ENCODE results near the gene NDUFS7. TPM values are rescaled to one million over a fixed set of nuclear protein-coding genes. Genes with fewer than 3 reads are reported as not detected.

Gene NDUFS7
- total RNA-seq, 1 experiment from 2014 or later = 135 TPM

DNA sequence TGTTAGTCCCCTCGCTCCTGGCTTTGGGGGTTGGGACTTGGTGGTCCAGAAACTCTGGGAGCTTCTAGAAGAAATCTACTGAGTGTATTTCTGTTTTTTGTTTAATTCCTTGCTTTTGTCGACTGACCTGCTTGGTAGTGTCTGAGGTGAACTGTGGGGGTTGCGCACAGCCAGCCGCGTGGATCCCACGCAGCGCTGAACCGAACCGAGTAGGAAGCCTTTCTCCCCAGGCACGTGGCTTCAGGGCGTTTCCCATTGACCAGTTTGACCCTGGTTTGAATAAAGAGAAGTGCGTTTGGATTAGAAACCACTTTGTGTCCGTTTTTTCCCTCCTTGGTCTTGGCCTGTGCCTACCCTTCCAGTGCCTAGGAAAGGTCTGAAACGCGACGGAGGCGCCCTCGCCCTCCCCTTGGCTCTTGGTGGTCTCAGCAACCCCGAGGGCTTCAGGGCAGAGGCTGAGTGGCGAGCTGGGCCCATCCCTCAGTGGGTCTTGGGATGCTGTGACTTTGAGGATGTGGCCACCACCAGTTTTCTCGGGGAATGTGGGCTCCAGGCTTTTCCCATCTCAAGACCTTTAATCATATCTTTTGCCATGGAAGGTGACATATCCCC lies 51.8 kb downstream of the NDUFS7 start:
- BruUV-seq (replicated peaks) = no TSS peak
- Mint-ChIP-seq H3K36me3 (ENCODE audit: insufficient read depth, unreplicated experiment) (peaks cover 75% of the 10 kb centered on the region), H3K4me3 (ENCODE audit: unreplicated experiment) (no peak overlapping the region), H3K4me1 (ENCODE audit: insufficient read depth, unreplicated experiment) (no peaks in the 10 kb centered on the region), H3K27ac (ENCODE audit: low read depth, unreplicated experiment) (no peak overlapping the region), H3K9me3 (ENCODE audit: unreplicated experiment) (no peaks in the 10 kb centered on the region), H3K27me3 (ENCODE audit: insufficient read depth, unreplicated experiment) (no peaks in the 10 kb centered on the region)
- TF ChIP-seq, protein P1, sequence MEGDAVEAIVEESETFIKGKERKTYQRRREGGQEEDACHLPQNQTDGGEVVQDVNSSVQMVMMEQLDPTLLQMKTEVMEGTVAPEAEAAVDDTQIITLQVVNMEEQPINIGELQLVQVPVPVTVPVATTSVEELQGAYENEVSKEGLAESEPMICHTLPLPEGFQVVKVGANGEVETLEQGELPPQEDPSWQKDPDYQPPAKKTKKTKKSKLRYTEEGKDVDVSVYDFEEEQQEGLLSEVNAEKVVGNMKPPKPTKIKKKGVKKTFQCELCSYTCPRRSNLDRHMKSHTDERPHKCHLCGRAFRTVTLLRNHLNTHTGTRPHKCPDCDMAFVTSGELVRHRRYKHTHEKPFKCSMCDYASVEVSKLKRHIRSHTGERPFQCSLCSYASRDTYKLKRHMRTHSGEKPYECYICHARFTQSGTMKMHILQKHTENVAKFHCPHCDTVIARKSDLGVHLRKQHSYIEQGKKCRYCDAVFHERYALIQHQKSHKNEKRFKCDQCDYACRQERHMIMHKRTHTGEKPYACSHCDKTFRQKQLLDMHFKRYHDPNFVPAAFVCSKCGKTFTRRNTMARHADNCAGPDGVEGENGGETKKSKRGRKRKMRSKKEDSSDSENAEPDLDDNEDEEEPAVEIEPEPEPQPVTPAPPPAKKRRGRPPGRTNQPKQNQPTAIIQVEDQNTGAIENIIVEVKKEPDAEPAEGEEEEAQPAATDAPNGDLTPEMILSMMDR (IDR thresholded peaks at IDR 0.05; ENCODE audit: unreplicated experiment) = no peak
- intact Hi-C loops (cut with micrococcal nuclease) = no loop called here
- CTCF ChIA-PET = interaction anchor here (0.8 to 1.2 kb wide), 4 partner anchors 10 to 25 kb away, joined by 3 to 4 read pairs (median 4); no protein-coding TSS in a partner anchor
- no peak for DNase-seq (ENCODE audit: unreplicated experiment)
- POLR2A ChIA-PET = no interaction called here

- POLR2A ChIA-PET = interaction anchor here (1.2 to 1.4 kb wide), 2 partner anchors 20 to 162 kb away, joined by 3 to 4 read pairs; partner anchors contain the start of gene FAM174C
- no peak for DNase-seq (ENCODE audit: unreplicated experiment)
- CTCF ChIA-PET = interaction anchor here (0.6 to 1.4 kb wide), 6 partner anchors 9 to 153 kb away, joined by 3 to 5 read pairs (median 3); no protein-coding TSS in a partner anchor
- Mint-ChIP-seq H3K27me3 (ENCODE audit: insufficient read depth, unreplicated experiment) (no peaks in the 10 kb centered on the region), H3K4me1 (ENCODE audit: insufficient read depth, unreplicated experiment) (peaks cover 2% of the 10 kb centered on the region), H3K4me3 (ENCODE audit: unreplicated experiment) (no peak overlapping the region), H3K9me3 (ENCODE audit: unreplicated experiment) (no peaks in the 10 kb centered on the region), H3K36me3 (ENCODE audit: insufficient read depth, unreplicated experiment) (peaks cover 75% of the 10 kb centered on the region), H3K27ac (ENCODE audit: low read depth, unreplicated experiment) (no peak overlapping the region)
- TF ChIP-seq, protein P1 (IDR thresholded peaks at IDR 0.05; ENCODE audit: unreplicated experiment) = no peak
- BruUV-seq (replicated peaks) = no TSS peak
- intact Hi-C loops (cut with micrococcal nuclease) = loop anchor here (1.0 to 2.0 kb wide), 2 partner anchors 76 to 159 kb away; partner anchors contain the start of gene ADAMTSL5
These were observed 53.9 kb downstream of the NDUFS7 start for GRCh38 chr19:1437609-1438008.

DNA sequence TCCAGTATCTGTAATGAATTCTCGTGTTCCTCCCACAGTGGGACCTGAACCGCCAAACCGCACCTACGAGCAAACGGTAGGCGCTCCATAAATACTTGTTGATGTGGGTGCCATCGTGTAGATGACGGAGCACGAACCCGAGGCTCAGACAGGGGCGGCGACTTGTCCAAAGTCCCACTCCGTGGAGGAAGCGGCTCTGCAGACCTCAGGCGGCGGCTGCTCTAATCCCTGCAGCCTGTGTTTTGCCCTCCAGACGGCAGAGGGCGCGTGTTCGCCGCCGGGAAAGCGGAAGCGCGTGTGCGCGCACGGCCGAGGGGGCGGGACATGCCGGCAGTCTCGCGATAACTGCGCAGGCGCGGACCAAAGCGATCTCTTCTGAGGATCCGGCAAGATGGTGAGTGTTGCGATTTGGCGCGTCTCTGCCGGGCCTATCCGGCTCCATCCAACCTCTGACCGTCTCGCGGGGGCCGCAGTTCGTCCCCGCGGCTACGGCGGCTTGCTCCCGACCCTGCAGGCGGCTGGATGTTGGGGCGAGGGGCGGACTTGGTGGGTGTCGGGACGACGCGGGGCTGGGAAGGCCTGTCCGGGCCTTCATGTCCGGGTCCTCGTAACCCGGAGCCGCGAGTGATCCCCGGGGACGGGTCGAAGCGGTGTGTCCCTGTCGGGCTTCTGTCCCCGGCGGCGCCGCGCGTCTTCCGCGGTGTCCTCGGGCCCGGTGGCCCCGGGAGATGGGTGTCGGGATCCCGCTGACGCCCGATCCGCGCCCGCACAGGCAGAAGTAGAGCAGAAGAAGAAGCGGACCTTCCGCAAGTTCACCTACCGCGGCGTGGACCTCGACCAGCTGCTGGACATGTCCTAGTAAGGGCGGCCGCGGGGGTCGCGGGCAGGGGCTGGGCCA lies 54.6 kb downstream of the NDUFS7 start, which contains the start of gene RPS15:
RPS15 (plus strand) TSS at position 362 of the 898 bp plus-strand sequence; CDS start at position 392, 30 bp downstream.
- intact Hi-C loops (cut with micrococcal nuclease) = loop anchor here (1.0 to 2.0 kb wide), 2 partner anchors 75 to 159 kb away; partner anchors contain the start of gene ADAMTSL5
- POLR2A ChIA-PET = interaction anchor here (0.9 to 1.7 kb wide), 6 partner anchors 15 to 163 kb away, joined by 3 to 4 read pairs (median 3); partner anchors contain the start of gene FAM174C
- peaks cover 77% of the 10 kb centered on the region for H3K36me3 Mint-ChIP-seq (ENCODE audit: insufficient read depth, unreplicated experiment)
- no peaks in the 10 kb centered on the region for H3K27me3 Mint-ChIP-seq (ENCODE audit: insufficient read depth, unreplicated experiment)
- peaks cover 6% of the 10 kb centered on the region for H3K4me1 Mint-ChIP-seq (ENCODE audit: insufficient read depth, unreplicated experiment)
- peak within 1 kb of the TSS; percentile 100 for H3K27ac Mint-ChIP-seq (ENCODE audit: low read depth, unreplicated experiment)
- H3K4me3 Mint-ChIP-seq (ENCODE audit: unreplicated experiment) = peak within 1 kb of the TSS; percentile 98
- no peaks in the 10 kb centered on the region for H3K9me3 Mint-ChIP-seq (ENCODE audit: unreplicated experiment)
- BruUV-seq (replicated peaks) = TSS peak; percentile 65
- peak; percentile 92 for DNase-seq (ENCODE audit: unreplicated experiment)
- CTCF ChIA-PET = interaction anchor here (0.6 to 1.3 kb wide), 5 partner anchors 9 to 153 kb away, joined by 3 to 5 read pairs (median 3); no protein-coding TSS in a partner anchor
- TF ChIP-seq, protein P1 (IDR thresholded peaks at IDR 0.05; ENCODE audit: unreplicated experiment) = peak; percentile 87
